Heart right ventricle (tissue), 16 donors: ENCODE measurements around the gene PDILT. TPM values are rescaled to one million over a fixed set of nuclear protein-coding genes. Genes with fewer than 3 reads are reported as not detected.
"Not testable (repeated sequence)": the region's sequence is repeated elsewhere in the genome, so short reads cannot be mapped to it uniquely, and the experiment has no call there.

Experiments used
- ATAC-seq, 8 donors: fragments of 200-7000 bp; cut with Tn5 transposase; one replicate each; pipeline ENCODE4 v1.9.1; 2020; ENCODE audit warnings: mild to moderate bottlenecking in 8 of 8, moderate library complexity in 8 of 8, moderate number of reproducible peaks in 1 of 8
- DNase-seq, 2 donors: peaks; one replicate each; pipeline ENCODE4 v3.0.0-alpha.2; 2020
- H3K27ac ChIP-seq, 10 donors: fragments of 200-600 bp; sonication (generic) in 2 of 10; one replicate each; pipeline versions ENCODE4 v1.5.0 to v1.8.0; 2020 to 2022; ENCODE audit warnings: mild to moderate bottlenecking in 3 of 10
- H3K27me3 ChIP-seq, 7 donors: fragments of 200-600 bp; one replicate each; pipeline ENCODE4 v1.8.0; 2021 to 2022; ENCODE audit warnings: mild to moderate bottlenecking in 2 of 7
- H3K36me3 ChIP-seq, 9 donors: fragments of 200-600 bp; sonication (generic) in 1 of 9; one replicate each; pipeline versions ENCODE4 v1.5.0 to v1.8.0; 2020 to 2022; ENCODE audit warnings: mild to moderate bottlenecking in 2 of 9
- H3K4me1 ChIP-seq, 9 donors: fragments of 200-600 bp; sonication (generic) in 1 of 9; one replicate each; pipeline versions ENCODE4 v1.5.0 to v1.8.0; 2020 to 2022; ENCODE audit warnings: mild to moderate bottlenecking in 4 of 9
- H3K4me3 ChIP-seq, 10 donors: fragments of 200-600 bp; sonication (generic) in 2 of 10; one replicate each; pipeline versions ENCODE4 v1.5.0 to v1.8.0; 2020 to 2022; ENCODE audit warnings: mild to moderate bottlenecking in 7 of 10, moderate library complexity in 2 of 10
- H3K9me3 ChIP-seq, 11 donors: fragments of 200-600 bp in 10 of 11; sonication (generic) in 2 of 11; one replicate each; pipeline versions ENCODE4 v1.5.0 to v1.8.0; 2013 to 2022; ENCODE audit warnings: mild to moderate bottlenecking in 2 of 11, control low read depth in 1 of 11, moderate library complexity in 1 of 11
- CTCF ChIP-seq, 9 donors: fragments of 200-600 bp; sonication (generic) in 2 of 9; IDR thresholded peaks; one replicate each; pipeline versions ENCODE4 v1.5.0 to v1.8.0; 2021 to 2022; ENCODE audit warnings: antibody characterized with exemption in 9 of 9, mild to moderate bottlenecking in 5 of 9, moderate library complexity in 1 of 9
- WGBS, 2 donors: extraction: QIAGEN DNeasy Blood & Tissue Kit; methylation state at CpG; one replicate each; pipeline ENCODE4 v1.1.7; 2013; ENCODE audit warnings: inconsistent platforms in 1 of 2; 5-methylcytosine and 5-hydroxymethylcytosine counted together
- intact Hi-C, 10 donors: fragments of 100-400 bp; cut with DNase I; formaldehyde crosslinking; loops; one replicate each; pipeline versions ENCODE4 v1.11.1 to v1.14.2; 2022
- long read RNA-seq, 3 donors: library from polyadenylated mRNA; unstranded; transcript quantifications; one replicate each; pipeline ENCODE4 v2.0.0, GENCODE V29; 2020 to 2021
- polyA plus RNA-seq, 2 donors: library from polyadenylated mRNA; stranded (reverse); fragments of 200-250 nt; gene quantifications; one replicate each; pipeline ENCODE4 v1.2.3, GENCODE V29; 2013
- total RNA-seq, 10 donors: library from RNA; stranded (reverse); fragmentation: NEBNext Ultra II Directional in 3 of 10; extraction: Animal tissue kit (Norgen Biotek cat#: 25700) in 3 of 10; gene quantifications; one replicate each; pipeline versions ENCODE4 v1.2.1 to v1.2.4, GENCODE V29; 2021 to 2023
- donor health status: Arrhythmogenic right ventricular cardiomyopathy.
- donor health status: ischemic (EF 13 %, LVEDD 7.1; RV severe dilation, severe dysfunction).
- donor health status: healthy with polysubstance abuse.
- donor health status: DM: no; HTN: yes; CAD: no.
- donor health status: DM: no; HTN: no; CAD: no.
- donor health status: ischemic (EF 25% LVEDD 6.9; RV normal size, moderate dysfunction).
- donor health status: ischemic (EF 25% LVEDD 5.7; RV mildly dilated, moderate dysfunction).
- donor health status: healthy.
- donor health status: DM: yes; HTN: yes; CAD: no.
- donor health status: Ischemic cardiomyopathy.
- donor health status: ischemic (EF 35%, LVEDD 5.7; RV mildly dilated, moderate dysfunction).
- donor health status: nonischemic (EF 11% LVEDD 7.7; RV severe dilation, severe dysfunction).
- donor health status: DM: yes; HTN: yes; CAD: no.
- donor health status: PGD.
- donor health status: ischemic (EF 29% LVEDD 5.4; RV normal size, mild dysfunction).
- donor health status: nonischemic (EF 23%, LVEDD 6.1; RV moderate dilation, normal function).

The PDILT gene, protein sequence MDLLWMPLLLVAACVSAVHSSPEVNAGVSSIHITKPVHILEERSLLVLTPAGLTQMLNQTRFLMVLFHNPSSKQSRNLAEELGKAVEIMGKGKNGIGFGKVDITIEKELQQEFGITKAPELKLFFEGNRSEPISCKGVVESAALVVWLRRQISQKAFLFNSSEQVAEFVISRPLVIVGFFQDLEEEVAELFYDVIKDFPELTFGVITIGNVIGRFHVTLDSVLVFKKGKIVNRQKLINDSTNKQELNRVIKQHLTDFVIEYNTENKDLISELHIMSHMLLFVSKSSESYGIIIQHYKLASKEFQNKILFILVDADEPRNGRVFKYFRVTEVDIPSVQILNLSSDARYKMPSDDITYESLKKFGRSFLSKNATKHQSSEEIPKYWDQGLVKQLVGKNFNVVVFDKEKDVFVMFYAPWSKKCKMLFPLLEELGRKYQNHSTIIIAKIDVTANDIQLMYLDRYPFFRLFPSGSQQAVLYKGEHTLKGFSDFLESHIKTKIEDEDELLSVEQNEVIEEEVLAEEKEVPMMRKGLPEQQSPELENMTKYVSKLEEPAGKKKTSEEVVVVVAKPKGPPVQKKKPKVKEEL
- total RNA-seq (not detected), polyA plus RNA-seq (not detected)
- long read RNA-seq, donor 1, result 0 reads
- long read RNA-seq, donor 2, result 0 reads
- long read RNA-seq, donor 3, result 0 reads

GRCh38 chr16:20404637-20405036 is at the start of gene PDILT:
Gene PDILT, minus strand, starts transcription at chr16:20404737. Its CDS starts 5,437 bp downstream, at chr16:20399300.
- DNase-seq (no peak), ATAC-seq (no peak)
- H3K36me3 ChIP-seq, result no peaks in the 10 kb centered on the region
- no peak for TF ChIP-seq CTCF (IDR thresholded peaks at IDR 0.05)
- no peaks in the 10 kb centered on the region for H3K4me1 ChIP-seq
- no peaks in the 10 kb centered on the region for H3K27me3 ChIP-seq
- no peak within 1 kb of the TSS for H3K4me3 ChIP-seq
- intact Hi-C loops, result no loop called here
- H3K27ac ChIP-seq, result no peak within 1 kb of the TSS
- H3K9me3 ChIP-seq, result no peaks in the 10 kb centered on the region
- 88 to 95% methylated on average over 2 of the region's 2 CpGs for WGBS, 2 donors

- H3K9me3 ChIP-seq, ATAC-seq, H3K27ac ChIP-seq, H3K4me1 ChIP-seq, intact Hi-C loops, H3K4me3 ChIP-seq, H3K27me3 ChIP-seq, DNase-seq, H3K36me3 ChIP-seq: not testable (repeated sequence)
- WGBS, 2 donors, result 72 to 73% methylated on average over 3 of the region's 5 CpGs
These were observed 49.1 kb upstream of the PDILT start for GRCh38 chr16:20453633-20454032.

GRCh38 chr16:20451364-20451763 is 46.8 kb upstream of the PDILT start, which contains the start of gene ACSM2A:
Gene ACSM2A, plus strand, starts transcription at chr16:20451521. Its CDS starts 8,594 bp downstream, at chr16:20460115.
- DNase-seq, result not testable (repeated sequence)

DNA sequence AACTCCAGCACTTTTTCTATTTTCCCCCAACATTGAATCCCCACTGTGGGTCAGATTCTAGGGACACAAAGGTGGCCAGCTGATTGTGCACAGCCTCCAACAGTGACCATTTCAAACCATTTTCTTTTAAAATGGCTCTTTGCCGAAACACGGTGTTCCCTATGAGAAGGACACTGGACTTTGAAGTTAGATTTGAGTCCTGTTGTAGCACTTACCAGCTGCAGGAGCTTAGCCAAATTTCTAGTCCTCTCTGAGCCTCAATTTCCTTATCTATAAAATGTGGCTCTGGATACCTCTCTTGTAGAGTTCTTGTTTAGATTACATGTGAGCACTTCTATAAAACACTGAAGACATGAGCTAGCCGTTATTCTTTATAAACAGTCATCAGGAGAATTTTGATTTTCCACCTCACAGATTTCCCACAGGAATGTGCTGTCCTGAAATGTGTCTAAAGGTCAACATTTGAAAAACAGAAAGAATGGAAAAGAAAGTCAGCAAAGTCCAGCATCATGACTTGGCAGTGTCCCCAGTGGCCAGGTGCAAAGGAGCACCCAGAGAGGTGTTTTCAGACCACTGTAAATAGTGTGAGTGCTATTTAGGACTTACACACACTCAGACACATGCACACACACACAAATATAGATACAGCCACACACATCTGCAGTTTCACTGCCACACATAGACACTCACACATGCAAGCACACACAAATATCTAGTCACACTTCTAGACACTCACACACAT is 42.3 kb upstream of the PDILT start:
- H3K4me1 ChIP-seq, H3K27ac ChIP-seq, DNase-seq, H3K36me3 ChIP-seq, intact Hi-C loops, H3K27me3 ChIP-seq, H3K4me3 ChIP-seq, H3K9me3 ChIP-seq, ATAC-seq: not testable (repeated sequence)
- WGBS, 2 donors, result no CpG with 5 or more reads among the region's 3 CpGs

More at GRCh38 chr16:20451364-20451763, 46.8 kb upstream of the PDILT start, which contains the start of gene ACSM2A:
- H3K27me3 ChIP-seq, H3K9me3 ChIP-seq, H3K4me1 ChIP-seq, H3K36me3 ChIP-seq, H3K4me3 ChIP-seq, H3K27ac ChIP-seq, intact Hi-C loops, ATAC-seq: not testable (repeated sequence)
- WGBS, 2 donors, result 23 to 63% methylated on average over 1 of the region's 1 CpG

DNA sequence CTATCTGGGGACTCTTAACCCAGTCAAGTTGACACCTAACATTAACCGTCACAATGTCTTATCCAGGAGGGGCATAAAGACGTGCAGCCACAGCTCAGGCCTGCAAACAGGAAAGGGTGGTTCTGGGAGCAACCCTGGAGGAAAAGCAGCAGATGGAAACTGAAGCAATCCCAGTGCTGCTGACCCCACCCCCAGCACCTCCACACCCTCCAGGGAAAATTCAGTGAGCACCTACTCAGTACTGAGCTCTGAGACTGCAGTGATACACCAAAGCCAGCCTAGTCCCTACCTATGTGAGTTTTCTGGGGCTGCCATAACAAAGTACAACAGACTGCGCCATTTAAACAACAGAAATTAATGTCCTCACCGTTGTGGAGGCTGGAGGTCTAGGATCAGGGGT is 37.3 kb upstream of the PDILT start:
- H3K9me3 ChIP-seq, H3K4me3 ChIP-seq, intact Hi-C loops, DNase-seq, H3K27ac ChIP-seq, H3K27me3 ChIP-seq, H3K36me3 ChIP-seq: not testable (repeated sequence)
- 79 to 97% methylated on average over 2 to 3 of the region's 4 CpGs for WGBS, 2 donors
- peaks cover 0 to 11% (median 0%) of the 10 kb centered on the region in 9 donors for H3K4me1 ChIP-seq
- ATAC-seq, result peak in 1 of 8 donors; percentile 50

- Histone ChIP-seq H3K27me3 (no peaks in the 10 kb centered on the region), H3K9me3 (no peaks in the 10 kb centered on the region), H3K27ac (no peak overlapping the region), H3K36me3 (no peaks in the 10 kb centered on the region), H3K4me1 (peaks cover 0 to 11% (median 0%) of the 10 kb centered on the region in 9 donors), H3K4me3 (no peak overlapping the region)
- ATAC-seq, result no peak
- DNase-seq, result no peak
- 64 to 69% methylated on average over 3 of the region's 3 CpGs for WGBS, 2 donors
- intact Hi-C loops, result no loop called here
- TF ChIP-seq CTCF (IDR thresholded peaks at IDR 0.05), result no peak
These were observed 36.7 kb upstream of the PDILT start for GRCh38 chr16:20441191-20441590.

DNA sequence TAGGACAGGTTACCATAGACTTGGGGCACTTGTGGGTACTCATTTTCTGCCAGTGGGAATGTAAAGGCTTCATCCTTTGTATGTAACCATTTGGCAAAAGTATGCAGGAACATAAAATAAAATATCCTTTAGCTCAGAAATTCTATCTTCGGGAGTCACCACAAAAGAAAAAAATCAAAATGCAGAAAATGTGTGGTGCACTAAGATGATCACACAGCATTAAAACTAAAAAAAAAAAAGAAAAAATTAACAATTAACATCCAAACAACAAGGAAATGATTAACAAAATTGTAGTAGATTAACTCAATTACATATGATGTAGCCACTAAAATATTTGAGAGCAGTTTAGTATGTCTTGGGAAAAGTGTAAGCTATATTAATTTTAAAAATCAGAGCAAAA is 36.2 kb upstream of the PDILT start:
- H3K27ac ChIP-seq, H3K27me3 ChIP-seq, ATAC-seq, intact Hi-C loops, H3K36me3 ChIP-seq, H3K9me3 ChIP-seq, DNase-seq, H3K4me3 ChIP-seq: not testable (repeated sequence)
- WGBS, 2 donors, result 76 to 79% methylated on average over 1 of the region's 1 CpG
- peaks cover 0 to 11% (median 0%) of the 10 kb centered on the region in 9 donors for H3K4me1 ChIP-seq

- not testable (repeated sequence) for H3K4me3 ChIP-seq, DNase-seq, H3K9me3 ChIP-seq, H3K27me3 ChIP-seq, H3K36me3 ChIP-seq
- 30 to 36% methylated on average over 3 of the region's 3 CpGs for WGBS, 2 donors
- peaks cover 0 to 11% (median 0%) of the 10 kb centered on the region in 9 donors for H3K4me1 ChIP-seq
- peak overlapping the region in 2 of 10 donors; percentile 22 to 30 for H3K27ac ChIP-seq
- ATAC-seq, result peak; percentile 47 to 91 (median 77)
- intact Hi-C loops, result loop anchor here in 1 of 10 donors (10.0 kb wide), 1 partner anchor 145 kb away; no protein-coding TSS in a partner anchor
These were observed 35.3 kb upstream of the PDILT start for GRCh38 chr16:20439820-20440231.
